Bronchial epithelial cell (primary cell): ENCODE measurements around the gene OR52A5. TPM values are rescaled to one million over a fixed set of nuclear protein-coding genes. Genes with fewer than 3 reads are reported as not detected.
A peak's percentile ranks its signal among the peaks of the same experiment; 100 is the strongest.
"Not testable (repeated sequence)": the region's sequence is repeated elsewhere in the genome, so short reads cannot be mapped to it uniquely, and the experiment has no call there.

Source experiments
- DNase-seq: peaks from one replicate; pipeline ENCODE4 v3.0.0-alpha.2; 2010; ENCODE audit warnings: low read depth
- FAIRE-seq: peaks from 2 replicates; lab custom pipeline; 2011; peaks lifted over from hg19 to GRCh38; lab: Jason Lieb, UNC
- H3K27me3 ChIP-seq: 2 replicates; pipeline ENCODE4 v1.5.1; 2011; ENCODE audit warnings: low read length; ENCODE audit not compliant: control insufficient read depth, insufficient read depth
- H3K36me3 ChIP-seq: 2 replicates; pipeline ENCODE4 v1.5.1; 2011; ENCODE audit warnings: low read length; ENCODE audit not compliant: control insufficient read depth, insufficient read depth
- H3K4me3 ChIP-seq: 2 replicates; pipeline ENCODE4 v1.5.1; 2011; ENCODE audit warnings: mild to moderate bottlenecking, low read depth, low read length, control low read depth
- CTCF ChIP-seq: IDR thresholded peaks from 2 replicates; pipeline ENCODE4 v1.5.1; 2011; ENCODE audit warnings: mild to moderate bottlenecking, moderate library complexity, low read length, control low read depth, inconsistent platforms; ENCODE audit not compliant: insufficient read depth, severe bottlenecking
- total RNA-seq: library from RNA; depleted of rRNA; stranded (reverse); fragments of >200 nt; gene quantifications from 2 replicates; pipeline ENCODE4 v1.2.1, GENCODE V29; 2014

The OR52A5 gene
- total RNA-seq, 1 donor from 2014 or later = not detected

- TF ChIP-seq CTCF = no peak
- DNase-seq (no peak), FAIRE-seq (no peak)
- Histone ChIP-seq H3K27me3 (no peaks in the 10 kb centered on the region), H3K4me3 (no peak overlapping the region), H3K36me3 (no peaks in the 10 kb centered on the region)
Observed at GRCh38 chr11:5159806-5160205, 21.6 kb upstream of the OR52A5 start.

- FAIRE-seq (no peak), DNase-seq (no peak)
- TF ChIP-seq CTCF = no peak
- no peak within 1 kb of the TSS for H3K4me3 ChIP-seq
- no peaks in the 10 kb centered on the region for H3K36me3 ChIP-seq
- no peaks in the 10 kb centered on the region for H3K27me3 ChIP-seq
Observed at GRCh38 chr11:5154657-5155056, 16.5 kb upstream of the OR52A5 start, which contains the start of gene OR52A1. OR52A1 (minus strand) TSS chr11:5154757; CDS start chr11:5152369, 2,388 bp downstream.

GRCh38 chr11:5153574-5154431 is 15.6 kb upstream of the OR52A5 start:
- Histone ChIP-seq H3K36me3 (no peaks in the 10 kb centered on the region), H3K27me3 (no peaks in the 10 kb centered on the region), H3K4me3 (no peak overlapping the region)
- DNase-seq (no peak), FAIRE-seq (no peak)
- TF ChIP-seq CTCF = no peak

GRCh38 chr11:5151713-5152153 is 13.6 kb upstream of the OR52A5 start:
- Histone ChIP-seq H3K27me3 (no peaks in the 10 kb centered on the region), H3K4me3 (no peak overlapping the region), H3K36me3 (no peaks in the 10 kb centered on the region)
- FAIRE-seq (peak; percentile 64), DNase-seq (no peak)
- TF ChIP-seq CTCF = no peak

- H3K36me3 ChIP-seq, H3K27me3 ChIP-seq, H3K4me3 ChIP-seq, DNase-seq, FAIRE-seq: not testable (repeated sequence)
Observed at GRCh38 chr11:5144206-5144605, 6.0 kb upstream of the OR52A5 start.

- no peak for TF ChIP-seq CTCF
- DNase-seq (no peak), FAIRE-seq (no peak)
- no peak overlapping the region for H3K4me3 ChIP-seq
- H3K36me3 ChIP-seq = no peaks in the 10 kb centered on the region
- no peaks in the 10 kb centered on the region for H3K27me3 ChIP-seq
Observed at GRCh38 chr11:5137014-5137413, 1.1 kb downstream of the OR52A5 start.
